ENCODE results near the gene COMMD9.

DNA sequence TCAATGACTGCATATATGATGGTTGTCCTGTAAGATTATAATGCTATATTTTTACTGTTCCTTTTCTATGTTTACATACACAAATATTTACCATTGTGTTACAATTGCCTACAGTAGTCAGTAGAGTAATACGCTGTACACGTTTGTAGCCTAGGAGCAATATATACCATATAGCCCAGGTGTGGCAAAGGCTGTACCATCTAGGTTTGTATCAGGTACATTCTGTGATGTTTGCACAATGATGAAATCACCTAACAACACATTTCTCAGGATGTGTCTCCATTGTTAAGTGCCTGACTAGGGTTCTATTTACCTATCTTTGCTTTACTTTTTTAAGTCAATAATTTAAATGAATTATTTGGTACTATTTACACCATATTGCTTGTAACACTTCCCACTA is 28.8 kb upstream of the COMMD9 start:
- TF ChIP-seq CTCF (IDR thresholded peaks at IDR 0.05; ENCODE audit: low read depth, low read length): no peak
- no peak for TF ChIP-seq EZH2phosphoT487 (IDR thresholded peaks at IDR 0.05; ENCODE audit: low read depth)

All from OCI-LY3 (cell line).